Adipocyte (in vitro differentiated cells): ENCODE measurements around the gene NBPF1.
A peak's percentile ranks its signal among the peaks of the same experiment; 100 is the strongest.
"Not testable (repeated sequence)": the region's sequence is repeated elsewhere in the genome, so short reads cannot be mapped to it uniquely, and the experiment has no call there.

Source experiments
- DNase-seq: peaks from one replicate; pipeline ENCODE4 v3.0.0-alpha.2; 2015; ENCODE audit warnings: low read depth
- H3K27me3 ChIP-seq: replicated peaks from 2 replicates; pipeline ENCODE4 v1.7.0; 2013; ENCODE audit warnings: mild to moderate bottlenecking, low read length, moderate library complexity; ENCODE audit not compliant: control insufficient read depth, insufficient read depth
- H3K36me3 ChIP-seq: 2 replicates; pipeline ENCODE4 v1.7.0; 2013; ENCODE audit warnings: low read length, mild to moderate bottlenecking, moderate library complexity; ENCODE audit not compliant: control insufficient read depth, insufficient read depth, severe bottlenecking
- H3K4me1 ChIP-seq: 2 replicates; pipeline ENCODE4 v1.7.0; 2013; ENCODE audit warnings: mild to moderate bottlenecking, low read length, moderate library complexity; ENCODE audit not compliant: control insufficient read depth, insufficient read depth
- H3K4me3 ChIP-seq: 2 replicates; pipeline ENCODE4 v1.7.0; 2013; ENCODE audit warnings: mild to moderate bottlenecking, low read length, moderate library complexity
- H3K9ac ChIP-seq: 2 replicates; pipeline ENCODE4 v1.7.0; 2013; ENCODE audit warnings: mild to moderate bottlenecking, low read length, moderate library complexity
- H3K9me3 ChIP-seq: 2 replicates; pipeline ENCODE4 v1.7.0; 2013; ENCODE audit warnings: mild to moderate bottlenecking, low read length, moderate library complexity; ENCODE audit not compliant: control insufficient read depth

Gene NBPF1

DNA sequence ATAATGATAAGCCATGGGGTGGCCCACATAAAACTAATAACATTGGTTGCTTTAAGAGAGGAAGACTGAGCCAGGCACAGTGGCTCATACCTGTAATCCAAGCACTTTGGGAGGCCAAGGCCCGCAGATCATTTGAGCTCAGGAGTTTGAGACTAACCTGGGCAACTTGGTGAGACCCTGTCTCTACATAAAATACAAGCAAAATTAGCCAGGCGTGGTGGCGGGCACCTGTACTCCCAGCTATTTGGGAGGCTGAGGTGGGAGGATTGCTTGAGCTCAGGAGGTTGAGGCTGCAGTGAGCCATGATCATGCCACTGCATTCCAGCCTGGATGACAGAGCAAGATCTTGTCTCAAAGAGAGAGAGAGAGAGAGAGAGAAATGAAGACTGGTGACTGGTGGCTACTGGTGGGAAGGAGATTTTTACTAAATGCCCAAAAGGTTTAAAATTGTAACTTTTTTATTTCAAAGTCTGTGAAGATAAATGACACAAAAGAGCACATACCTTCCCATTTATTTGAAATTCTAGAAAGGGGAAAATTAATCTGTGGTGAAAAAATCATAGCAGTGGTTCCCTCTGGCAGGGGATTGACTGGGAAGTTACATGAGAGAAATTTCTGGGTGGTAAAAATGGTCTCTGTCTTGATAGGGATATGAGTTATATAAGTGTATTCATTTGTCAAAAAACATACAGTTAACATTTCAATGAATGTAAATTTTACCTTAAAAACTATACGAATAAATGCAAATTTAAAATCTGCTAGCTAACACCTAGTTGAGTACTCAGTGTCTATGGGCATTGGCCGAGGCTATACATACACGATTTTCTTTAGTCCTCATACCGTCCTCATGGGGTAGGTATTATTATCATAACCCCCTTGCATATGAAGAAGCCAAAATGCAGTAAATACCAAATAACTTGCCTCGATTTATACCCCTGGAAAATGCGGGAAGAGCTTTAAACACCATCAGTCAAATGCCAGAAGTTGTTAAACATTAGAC, 2.2 kb upstream of the NBPF1 start:
- Histone ChIP-seq H3K4me1 (peaks cover 13% of the 10 kb centered on the region), H3K9ac (peak overlapping the region; percentile 0), H3K36me3 (peaks cover 6% of the 10 kb centered on the region), H3K27me3 (no peaks in the 10 kb centered on the region), H3K9me3 (no peaks in the 10 kb centered on the region), H3K4me3 (no peak overlapping the region)
- DNase-seq: no peak

DNA sequence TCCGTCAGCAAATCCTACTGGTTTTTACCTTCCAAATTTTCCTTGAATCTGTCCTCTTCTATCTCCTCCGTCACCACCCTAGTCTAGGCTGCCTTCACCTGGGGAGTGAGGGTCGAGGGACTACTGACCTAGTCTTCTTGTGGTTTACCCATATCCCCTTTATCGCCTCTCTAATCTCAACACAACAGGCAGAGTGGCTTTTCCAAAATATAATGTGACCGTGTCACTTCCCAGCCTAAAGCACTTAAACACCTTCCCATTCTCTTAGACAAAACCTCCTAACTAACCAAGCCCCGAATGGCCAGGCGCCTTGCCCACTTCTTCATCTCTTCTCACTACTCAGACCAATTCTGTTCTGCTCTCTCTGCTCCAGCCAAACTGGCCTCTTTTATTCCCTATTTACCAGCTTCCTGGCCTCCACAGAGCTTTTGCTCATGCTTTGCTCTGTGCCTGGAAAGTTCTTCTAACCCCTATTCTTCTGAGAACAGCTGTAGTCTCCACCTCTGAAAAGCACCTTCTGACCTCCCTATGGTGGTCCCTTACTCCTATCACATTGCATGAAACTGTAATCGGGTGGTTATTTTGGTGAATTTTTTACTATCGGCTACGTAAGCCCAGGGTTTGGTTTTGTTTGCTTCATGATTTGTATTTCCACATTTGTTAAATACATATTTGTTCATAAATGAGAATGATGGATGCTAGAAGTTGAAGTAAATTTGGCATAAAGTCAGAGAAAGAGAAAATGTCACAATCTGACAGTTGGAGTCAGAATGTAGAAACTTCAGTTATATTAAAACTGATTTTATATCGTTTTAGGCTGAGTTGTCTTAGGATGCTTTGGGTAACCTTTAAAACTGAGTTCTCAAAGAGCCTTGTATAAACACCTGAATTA, 1.2 kb upstream of the NBPF1 start:
- Histone ChIP-seq H3K9me3 (no peaks in the 10 kb centered on the region), H3K36me3 (peaks cover 6% of the 10 kb centered on the region), H3K4me3 (no peak overlapping the region), H3K9ac (peak overlapping the region; percentile 88), H3K27me3 (no peaks in the 10 kb centered on the region), H3K4me1 (peaks cover 13% of the 10 kb centered on the region)
- no peak for DNase-seq

DNA sequence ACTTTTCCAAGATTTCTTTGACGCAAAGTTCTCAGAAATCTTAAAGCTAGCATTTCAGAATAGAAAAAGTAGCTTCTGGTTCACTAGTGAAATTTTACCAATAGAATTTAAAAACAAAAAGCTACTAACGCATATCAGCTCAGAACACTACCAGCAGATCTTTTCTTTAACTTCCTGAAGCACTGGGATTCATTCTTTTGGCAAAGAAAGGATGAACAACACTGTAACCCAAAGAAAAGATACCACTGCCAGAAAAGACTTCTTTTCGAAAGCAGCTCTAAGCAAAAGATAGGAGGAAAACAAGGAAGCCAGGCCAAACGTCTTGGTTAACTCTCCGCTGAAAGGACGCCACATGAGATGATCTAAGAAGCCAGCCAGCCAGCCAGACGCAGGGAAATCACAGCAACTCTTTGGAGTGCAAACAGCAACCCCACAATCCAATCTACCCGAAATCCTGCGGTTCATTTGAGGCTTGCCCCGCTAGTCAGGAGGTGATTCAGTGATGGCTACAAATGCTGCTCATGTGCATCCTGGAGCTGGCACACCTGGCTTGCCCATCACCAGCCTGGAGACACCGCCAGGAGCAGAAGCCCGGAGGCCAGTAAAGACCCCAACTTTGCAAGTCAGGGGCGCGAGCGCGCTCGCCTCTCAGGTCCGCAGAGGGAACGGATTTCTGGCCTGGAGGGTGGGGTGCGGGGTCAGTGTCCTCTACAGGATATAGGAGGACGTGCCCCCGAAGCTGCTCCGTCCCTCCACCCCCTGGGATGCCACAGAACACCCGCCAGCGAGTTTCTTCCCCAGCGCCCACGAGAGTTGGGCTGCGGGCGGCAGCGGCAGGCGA, 812 bp downstream of the NBPF1 start:
- Histone ChIP-seq H3K9ac (peak overlapping the region; percentile 88), H3K27me3 (no peaks in the 10 kb centered on the region), H3K9me3 (no peaks in the 10 kb centered on the region), H3K4me1 (peaks cover 13% of the 10 kb centered on the region), H3K36me3 (peaks cover 9% of the 10 kb centered on the region), H3K4me3 (peak overlapping the region; percentile 88)
- DNase-seq: peak; percentile 98

DNA sequence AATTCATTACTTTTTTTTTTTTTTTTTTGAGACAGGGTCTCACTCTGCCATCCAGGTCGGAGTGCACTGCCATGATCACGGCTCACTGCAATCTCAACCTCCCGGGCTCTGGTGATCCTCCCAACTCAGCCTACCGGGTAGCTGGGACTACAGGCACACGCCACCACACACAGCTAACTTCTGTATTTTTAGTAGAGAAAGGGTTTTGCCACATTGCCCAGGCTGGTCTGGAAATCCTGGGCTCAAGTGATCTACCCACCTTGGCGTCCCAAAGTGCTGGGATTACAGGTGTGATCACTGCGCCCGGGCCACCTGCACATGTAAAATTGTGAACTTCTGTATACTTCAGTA, 1.4 kb downstream of the NBPF1 start:
- H3K4me1 ChIP-seq: peaks cover 13% of the 10 kb centered on the region
- not testable (repeated sequence) for DNase-seq, H3K27me3 ChIP-seq, H3K9me3 ChIP-seq
- H3K4me3 ChIP-seq: peak overlapping the region; percentile 88
- peaks cover 14% of the 10 kb centered on the region for H3K36me3 ChIP-seq
- H3K9ac ChIP-seq: peak overlapping the region; percentile 88

DNA sequence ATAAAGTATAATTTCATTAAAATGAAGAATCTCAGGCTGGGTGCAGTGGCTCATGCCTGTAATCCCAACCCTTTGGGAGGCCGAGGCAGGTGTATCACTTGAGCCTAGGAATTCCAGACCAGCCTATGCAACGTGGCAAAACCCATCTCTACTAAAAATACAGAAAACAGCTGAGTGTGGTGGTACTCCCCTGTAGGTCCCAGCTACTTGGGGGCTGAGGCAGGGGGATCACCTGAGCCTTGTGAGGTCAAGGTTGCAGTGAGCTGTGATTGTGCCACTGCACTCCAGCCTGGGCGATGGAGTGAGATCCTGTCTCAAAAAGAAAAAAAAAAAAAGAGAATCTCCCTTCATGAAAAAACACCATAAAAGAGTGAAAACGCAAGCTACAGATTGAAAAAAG, 2.2 kb downstream of the NBPF1 start:
- not testable (repeated sequence) for H3K9me3 ChIP-seq, H3K4me3 ChIP-seq, DNase-seq, H3K9ac ChIP-seq, H3K27me3 ChIP-seq
- peaks cover 22% of the 10 kb centered on the region for H3K36me3 ChIP-seq
- H3K4me1 ChIP-seq: peaks cover 13% of the 10 kb centered on the region

DNA sequence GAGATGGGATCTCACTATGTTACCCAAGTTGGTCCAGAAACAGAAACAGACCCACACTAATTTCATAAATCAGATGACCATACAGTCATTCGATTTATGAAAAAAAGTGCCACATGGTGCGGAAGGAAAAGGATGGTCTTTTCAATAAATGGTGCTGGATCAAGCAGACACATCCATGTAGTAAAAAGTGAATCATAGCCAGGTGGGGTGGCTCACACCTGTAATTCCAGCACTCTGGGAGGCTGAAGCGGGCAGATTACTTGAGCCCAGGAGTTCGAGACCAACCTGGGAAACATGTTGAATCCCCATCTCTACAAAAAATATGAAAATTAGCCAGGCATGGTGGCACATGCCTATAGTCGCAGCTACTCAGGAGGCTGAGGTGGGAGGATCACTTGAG, 2.8 kb downstream of the NBPF1 start:
- not testable (repeated sequence) for DNase-seq, H3K9ac ChIP-seq, H3K4me3 ChIP-seq, H3K27me3 ChIP-seq, H3K9me3 ChIP-seq
- Histone ChIP-seq H3K4me1 (peaks cover 13% of the 10 kb centered on the region), H3K36me3 (peaks cover 28% of the 10 kb centered on the region)

DNA sequence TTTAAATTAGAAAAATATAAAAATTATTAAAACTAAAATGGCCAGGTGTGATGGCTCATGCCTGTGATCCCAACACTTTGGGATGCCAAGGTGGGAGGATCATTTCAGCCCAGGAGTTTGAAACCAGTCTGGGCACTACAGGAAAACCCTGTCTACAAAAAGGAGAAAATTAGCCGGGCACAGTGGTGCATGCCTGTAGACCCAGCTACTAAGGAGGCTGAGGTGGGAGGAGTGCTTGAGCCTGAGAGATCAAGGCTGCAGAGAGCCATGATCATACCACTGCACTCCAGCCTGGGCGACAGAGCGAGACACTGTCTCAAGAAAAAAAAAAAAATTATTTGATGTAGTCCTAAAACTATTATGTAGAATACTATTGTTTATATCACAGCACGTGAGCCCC, 3.6 kb downstream of the NBPF1 start:
- peaks cover 30% of the 10 kb centered on the region for H3K36me3 ChIP-seq
- not testable (repeated sequence) for H3K4me3 ChIP-seq, H3K9ac ChIP-seq, H3K27me3 ChIP-seq, DNase-seq, H3K9me3 ChIP-seq
- H3K4me1 ChIP-seq: peaks cover 13% of the 10 kb centered on the region

DNA sequence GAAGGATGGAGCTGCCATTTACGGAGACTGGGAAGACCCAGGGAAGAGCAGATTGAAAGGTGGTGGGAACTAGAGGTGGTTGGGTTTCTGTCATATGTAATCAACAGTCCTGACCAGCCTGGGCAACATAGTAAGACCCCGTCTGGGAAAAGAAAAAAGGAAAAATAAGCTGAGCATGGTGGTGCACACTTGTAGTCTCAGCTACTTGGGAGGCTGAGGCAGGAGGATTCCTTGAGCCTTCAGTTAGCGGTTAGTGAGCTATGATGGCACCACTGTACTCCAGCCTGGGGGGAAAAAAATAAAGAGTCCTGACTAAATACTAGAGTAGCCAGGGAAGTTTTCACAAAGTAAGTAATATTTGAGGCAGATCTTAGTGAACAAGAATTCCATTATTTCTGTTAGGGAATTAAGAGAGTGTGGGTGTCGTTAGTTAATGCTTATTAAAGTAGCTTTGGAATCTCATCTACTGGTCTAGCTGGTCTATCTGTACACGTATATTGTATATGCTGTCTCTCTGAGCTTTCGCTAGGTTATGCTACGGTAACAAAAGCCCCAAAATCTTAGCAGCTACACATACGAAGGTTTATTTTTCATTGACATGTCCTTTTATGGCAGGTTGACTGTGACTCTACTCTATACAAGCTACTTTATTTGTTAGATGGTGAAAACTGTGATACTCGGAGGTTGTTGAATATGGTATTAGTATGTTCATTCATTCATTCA, 4.4 kb downstream of the NBPF1 start:
- H3K9ac ChIP-seq: no peak overlapping the region

DNA sequence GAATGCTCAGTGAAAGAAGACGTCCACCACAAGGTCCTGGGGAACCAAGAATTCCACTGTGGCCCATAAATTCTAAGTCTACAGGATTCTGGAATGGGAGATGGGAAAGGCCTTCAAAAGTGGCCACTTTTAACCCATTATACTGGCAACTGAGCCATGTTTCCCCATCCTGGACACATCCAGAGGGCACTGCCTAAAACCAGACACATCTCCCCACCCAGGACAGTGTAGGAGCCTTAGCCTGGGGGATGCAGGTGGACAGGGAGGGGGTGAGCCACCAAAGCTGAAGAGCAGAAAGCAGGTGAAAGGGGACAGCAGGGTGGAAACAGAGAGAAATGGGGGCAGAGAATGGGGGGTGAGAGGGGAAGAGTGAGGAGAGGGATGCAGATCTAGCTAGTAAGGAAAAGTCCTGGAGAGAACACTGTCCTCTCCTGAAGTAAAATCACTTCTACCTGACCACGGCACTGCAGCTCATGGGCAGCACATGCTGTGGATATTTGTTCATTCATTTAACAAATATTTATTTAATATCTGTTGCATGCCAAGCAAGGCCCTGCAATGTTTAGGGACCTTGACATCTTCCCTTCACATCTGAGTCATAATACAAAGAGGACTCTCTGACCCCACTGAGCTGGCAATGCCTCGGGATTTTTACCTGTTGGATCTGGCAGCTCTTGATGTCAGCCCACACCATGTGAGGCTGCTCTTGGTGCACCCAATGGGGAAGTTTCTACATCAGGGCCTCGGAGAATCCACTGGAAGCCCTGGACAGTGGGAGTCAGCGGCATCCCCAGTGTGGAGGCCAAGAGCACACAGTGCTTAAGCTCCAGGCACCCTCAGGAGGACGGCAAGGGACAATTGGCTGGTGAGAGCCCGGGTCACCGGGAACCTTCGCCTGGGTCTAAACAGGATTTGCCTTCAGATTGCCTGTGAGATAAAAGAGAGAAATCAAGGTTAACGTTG, 5.2 kb downstream of the NBPF1 start:
- H3K4me3 ChIP-seq, H3K9ac ChIP-seq, DNase-seq, H3K4me1 ChIP-seq, H3K9me3 ChIP-seq, H3K27me3 ChIP-seq: not testable (repeated sequence)
- H3K36me3 ChIP-seq: peaks cover 30% of the 10 kb centered on the region

More for the DNA sequence above, 4.4 kb downstream of the NBPF1 start:
- Histone ChIP-seq H3K4me3 (no peak overlapping the region), H3K27me3 (no peaks in the 10 kb centered on the region), H3K4me1 (peaks cover 13% of the 10 kb centered on the region), H3K36me3 (peaks cover 30% of the 10 kb centered on the region), H3K9me3 (no peaks in the 10 kb centered on the region)
- no peak for DNase-seq
